ENCODE measurements around the gene SPECC1. TPM values are rescaled to one million over a fixed set of nuclear protein-coding genes. Genes with fewer than 3 reads are reported as not detected.
"Not testable (repeated sequence)": the region's sequence is repeated elsewhere in the genome, so short reads cannot be mapped to it uniquely, and the experiment has no call there.

The SPECC1 gene
- total RNA-seq, 1 donor from 2014 or later: 35.6 TPM

DNA sequence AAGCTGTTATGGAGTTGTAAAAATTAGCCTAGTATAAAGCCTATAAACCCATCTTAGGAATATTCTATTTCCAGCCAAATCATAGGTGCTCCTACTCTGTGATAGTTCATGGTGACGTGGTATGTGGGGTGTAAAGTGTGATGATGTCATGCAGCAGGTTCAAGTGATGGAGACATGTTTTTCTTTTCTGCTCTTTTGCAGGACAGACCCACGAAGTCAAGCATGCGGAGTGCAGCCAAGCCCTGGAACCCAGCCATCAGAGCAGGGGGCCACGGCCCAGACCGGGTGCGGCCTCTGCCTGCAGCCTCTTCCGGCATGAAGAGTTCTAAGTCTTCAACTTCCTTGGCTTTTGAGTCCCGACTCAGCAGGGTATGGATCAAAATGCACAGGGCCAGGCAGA, 87.3 kb downstream of the SPECC1 start:
- Mint-ChIP-seq H3K27ac (no peak overlapping the region), H3K36me3 (no peaks in the 10 kb centered on the region), H3K4me3 (no peak overlapping the region), H3K27me3 (ENCODE audit: low read depth) (no peaks in the 10 kb centered on the region), H3K9me3 (no peaks in the 10 kb centered on the region), H3K4me1 (peaks cover 10% of the 10 kb centered on the region)
- DNase-seq (ENCODE audit: low spot score in 2 of 2, unreplicated experiment in 2 of 2): no peak
- TF ChIP-seq, protein P1, sequence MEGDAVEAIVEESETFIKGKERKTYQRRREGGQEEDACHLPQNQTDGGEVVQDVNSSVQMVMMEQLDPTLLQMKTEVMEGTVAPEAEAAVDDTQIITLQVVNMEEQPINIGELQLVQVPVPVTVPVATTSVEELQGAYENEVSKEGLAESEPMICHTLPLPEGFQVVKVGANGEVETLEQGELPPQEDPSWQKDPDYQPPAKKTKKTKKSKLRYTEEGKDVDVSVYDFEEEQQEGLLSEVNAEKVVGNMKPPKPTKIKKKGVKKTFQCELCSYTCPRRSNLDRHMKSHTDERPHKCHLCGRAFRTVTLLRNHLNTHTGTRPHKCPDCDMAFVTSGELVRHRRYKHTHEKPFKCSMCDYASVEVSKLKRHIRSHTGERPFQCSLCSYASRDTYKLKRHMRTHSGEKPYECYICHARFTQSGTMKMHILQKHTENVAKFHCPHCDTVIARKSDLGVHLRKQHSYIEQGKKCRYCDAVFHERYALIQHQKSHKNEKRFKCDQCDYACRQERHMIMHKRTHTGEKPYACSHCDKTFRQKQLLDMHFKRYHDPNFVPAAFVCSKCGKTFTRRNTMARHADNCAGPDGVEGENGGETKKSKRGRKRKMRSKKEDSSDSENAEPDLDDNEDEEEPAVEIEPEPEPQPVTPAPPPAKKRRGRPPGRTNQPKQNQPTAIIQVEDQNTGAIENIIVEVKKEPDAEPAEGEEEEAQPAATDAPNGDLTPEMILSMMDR (IDR thresholded peaks at IDR 0.05; ENCODE audit: unreplicated experiment): no peak

DNA sequence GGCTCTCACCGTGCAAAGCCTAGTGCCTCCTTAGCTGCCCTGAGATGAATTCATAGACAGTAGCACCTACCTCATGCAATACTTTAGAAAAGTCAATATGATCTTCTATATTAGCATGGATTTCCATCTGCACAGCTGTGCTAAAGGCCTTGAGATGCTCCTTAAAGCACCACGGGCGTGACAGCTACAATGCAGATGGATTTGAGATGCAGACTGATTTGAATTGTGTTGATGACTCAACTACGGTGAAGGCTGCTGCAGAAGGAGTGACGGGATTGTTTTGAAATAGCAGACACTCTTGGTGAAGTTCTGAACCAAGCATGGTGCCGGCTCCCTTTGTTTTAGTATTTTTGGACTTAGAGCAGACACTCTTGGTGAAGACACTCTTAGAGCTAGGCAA, 88.2 kb downstream of the SPECC1 start:
- no peaks in the 10 kb centered on the region for H3K36me3 Mint-ChIP-seq
- no peaks in the 10 kb centered on the region for H3K9me3 Mint-ChIP-seq
- DNase-seq (ENCODE audit: low spot score in 2 of 2, unreplicated experiment in 2 of 2): no peak
- TF ChIP-seq, protein P1 (IDR thresholded peaks at IDR 0.05; ENCODE audit: unreplicated experiment): no peak
- H3K27ac Mint-ChIP-seq: no peak overlapping the region
- H3K27me3 Mint-ChIP-seq (ENCODE audit: low read depth): peaks cover 5% of the 10 kb centered on the region
- H3K4me1 Mint-ChIP-seq: peaks cover 8% of the 10 kb centered on the region
- no peak overlapping the region for H3K4me3 Mint-ChIP-seq

DNA sequence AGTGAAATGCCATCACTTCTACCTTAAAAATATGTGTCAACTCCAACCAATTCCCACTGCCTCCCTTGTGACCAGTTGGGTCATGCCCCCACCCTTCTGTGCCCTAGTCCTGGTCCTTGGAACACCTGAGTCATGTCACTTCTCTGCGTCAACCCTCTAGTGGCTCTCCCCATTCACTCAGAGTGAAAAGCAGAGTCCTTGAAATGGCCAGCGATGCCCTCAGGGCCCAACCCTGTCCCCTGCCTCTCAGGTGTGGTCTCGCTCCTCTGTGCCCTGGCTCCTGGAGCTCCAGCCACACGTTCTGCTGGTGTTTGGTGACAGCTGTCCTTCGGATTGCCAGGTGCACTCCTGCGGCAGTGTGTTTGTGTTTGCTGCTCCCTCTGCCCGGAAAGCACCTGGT, 89.2 kb downstream of the SPECC1 start:
- H3K36me3 Mint-ChIP-seq: no peaks in the 10 kb centered on the region
- peaks cover 6% of the 10 kb centered on the region for H3K27me3 Mint-ChIP-seq (ENCODE audit: low read depth)
- H3K9me3 Mint-ChIP-seq: no peaks in the 10 kb centered on the region
- H3K4me1 Mint-ChIP-seq: peaks cover 8% of the 10 kb centered on the region
- TF ChIP-seq, protein P1 (IDR thresholded peaks at IDR 0.05; ENCODE audit: unreplicated experiment): no peak
- H3K4me3 Mint-ChIP-seq: no peak overlapping the region
- H3K27ac Mint-ChIP-seq: no peak overlapping the region
- no peak for DNase-seq (ENCODE audit: low spot score in 2 of 2, unreplicated experiment in 2 of 2)

DNA sequence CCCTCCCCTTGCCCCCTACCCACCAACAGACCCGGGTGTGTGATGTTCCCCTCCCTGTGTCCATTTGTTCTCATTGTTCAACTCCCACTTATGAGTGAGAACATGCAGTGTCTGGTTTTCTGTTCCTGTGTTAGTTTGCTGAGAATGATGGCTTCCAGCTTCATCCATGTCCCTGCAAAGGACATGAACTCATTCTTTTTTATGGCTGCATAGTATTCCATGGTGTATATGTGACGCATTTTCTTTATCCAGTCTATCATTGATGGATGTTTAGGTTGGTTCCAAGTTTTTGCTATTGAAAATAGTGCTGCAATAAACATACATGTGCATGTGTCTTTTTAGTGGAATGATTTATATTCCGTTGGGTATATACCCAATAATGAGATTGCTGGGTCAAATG, 91.6 kb downstream of the SPECC1 start:
- H3K27me3 Mint-ChIP-seq (ENCODE audit: low read depth); H3K36me3 Mint-ChIP-seq; DNase-seq (ENCODE audit: low spot score in 2 of 2, unreplicated experiment in 2 of 2); H3K27ac Mint-ChIP-seq; H3K9me3 Mint-ChIP-seq; H3K4me1 Mint-ChIP-seq; H3K4me3 Mint-ChIP-seq: not testable (repeated sequence)

DNA sequence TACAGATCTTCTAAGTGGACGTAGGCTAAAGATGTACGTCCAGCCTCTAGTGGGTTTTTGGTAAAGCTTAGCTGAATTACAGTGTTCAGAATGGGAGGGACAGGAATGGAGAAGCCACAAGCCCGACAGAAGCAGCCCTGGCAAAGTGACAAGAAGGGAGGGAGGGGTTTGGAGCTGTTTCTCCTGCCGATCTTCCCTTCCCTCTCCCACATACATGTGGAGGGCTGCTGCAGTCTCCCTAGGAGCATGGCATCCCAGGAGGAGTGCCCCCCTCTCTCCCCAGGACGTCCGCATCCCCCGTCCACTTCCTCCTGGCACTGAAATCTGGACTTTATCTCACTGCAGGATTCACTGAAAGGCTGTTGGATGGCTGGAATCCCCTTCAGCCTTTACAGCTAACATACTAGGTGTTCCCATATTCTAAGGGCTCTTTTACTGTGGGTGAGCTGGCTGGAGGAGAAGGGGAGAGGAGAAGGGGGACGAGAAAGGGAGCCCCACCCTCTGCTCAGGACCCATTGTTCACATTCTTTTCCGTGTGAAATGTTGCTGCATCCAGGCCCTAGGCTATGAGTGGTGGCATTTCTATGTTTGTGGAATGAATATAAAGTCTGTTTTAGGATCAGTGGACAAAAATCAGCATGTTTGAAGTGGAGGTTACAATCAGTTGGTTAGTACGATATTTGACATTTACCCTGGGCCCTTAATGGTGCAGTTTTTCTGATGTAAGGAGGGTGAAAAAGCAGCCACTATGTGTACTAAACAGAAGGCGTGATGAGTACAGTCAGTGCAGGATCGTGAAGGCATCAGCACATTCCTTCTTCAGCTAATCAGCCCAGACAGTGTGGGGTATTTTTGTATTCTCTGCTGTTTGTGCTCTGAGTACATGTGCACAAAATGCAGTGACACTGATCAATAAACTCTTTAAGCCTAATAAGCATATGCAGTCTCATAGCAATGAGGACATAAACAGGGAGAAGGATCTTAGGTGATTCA, 94.6 kb downstream of the SPECC1 start:
- Mint-ChIP-seq H3K9me3 (no peaks in the 10 kb centered on the region), H3K27me3 (ENCODE audit: low read depth) (peaks cover 8% of the 10 kb centered on the region), H3K4me3 (no peak overlapping the region), H3K27ac (no peak overlapping the region), H3K36me3 (no peaks in the 10 kb centered on the region), H3K4me1 (peaks cover 6% of the 10 kb centered on the region)
- DNase-seq (ENCODE audit: low spot score in 2 of 2, unreplicated experiment in 2 of 2): no peak
- TF ChIP-seq, protein P1 (IDR thresholded peaks at IDR 0.05; ENCODE audit: unreplicated experiment): no peak

DNA sequence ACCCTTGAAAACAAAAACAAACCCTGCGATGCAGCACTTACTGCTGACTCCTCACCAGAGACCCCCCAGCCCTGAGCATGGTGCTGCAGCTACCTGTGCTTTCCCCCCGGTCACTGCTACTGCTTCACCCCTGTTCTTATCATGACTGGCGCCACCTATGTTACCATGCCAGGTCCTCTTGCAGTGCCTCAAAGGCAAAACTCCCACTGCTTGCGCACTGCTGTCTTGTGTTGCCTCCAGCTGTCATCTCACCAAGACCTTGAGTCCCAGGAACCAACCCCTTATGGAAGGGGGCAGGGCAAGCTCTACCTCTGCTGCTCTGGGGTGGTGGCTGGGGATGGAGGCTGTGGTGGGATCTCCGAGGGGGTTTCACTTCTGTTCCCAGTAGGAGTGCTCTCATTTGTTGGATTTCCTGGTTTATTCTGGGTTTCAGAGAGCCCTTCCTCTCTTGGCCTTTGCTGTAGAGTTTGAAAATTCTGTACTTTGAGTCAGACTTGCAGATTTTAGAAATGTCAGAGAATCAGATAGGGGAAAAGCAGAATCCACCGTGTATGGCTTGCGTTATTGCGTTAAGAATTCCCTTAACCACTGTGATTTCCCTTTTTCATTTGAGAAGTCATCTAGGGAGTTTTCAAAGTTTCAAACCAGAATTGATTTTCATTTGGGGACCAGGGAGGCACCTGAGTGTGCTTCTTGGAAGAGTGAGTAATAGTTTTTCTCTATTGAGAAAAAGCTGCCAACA, 96.6 kb downstream of the SPECC1 start:
- DNase-seq (ENCODE audit: low spot score in 2 of 2, unreplicated experiment in 2 of 2): no peak
- Mint-ChIP-seq H3K36me3 (no peaks in the 10 kb centered on the region), H3K4me3 (no peak overlapping the region), H3K4me1 (peaks cover 6% of the 10 kb centered on the region), H3K27ac (no peak overlapping the region), H3K27me3 (ENCODE audit: low read depth) (peaks cover 8% of the 10 kb centered on the region), H3K9me3 (no peaks in the 10 kb centered on the region)
- TF ChIP-seq, protein P1 (IDR thresholded peaks at IDR 0.05; ENCODE audit: unreplicated experiment): no peak

DNA sequence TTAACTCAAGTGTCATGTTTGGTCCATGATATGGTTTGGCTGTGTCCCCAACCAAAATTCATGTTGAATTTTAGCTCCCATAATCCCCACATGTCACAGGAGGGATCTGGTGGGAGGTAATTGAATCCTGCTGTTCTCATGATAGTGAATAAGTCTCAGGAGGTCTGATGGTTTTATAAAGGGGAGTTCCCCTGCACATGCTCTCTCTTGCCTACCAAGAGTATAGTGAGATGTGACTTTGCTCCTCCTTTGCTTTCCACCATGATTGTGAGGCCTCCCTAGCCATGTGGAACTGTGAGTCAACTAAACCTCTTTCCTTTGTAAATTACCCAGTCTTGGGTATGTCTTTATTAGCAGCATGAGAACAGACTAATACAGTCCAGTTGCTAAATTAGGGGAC, 97.3 kb downstream of the SPECC1 start:
- DNase-seq (ENCODE audit: low spot score in 2 of 2, unreplicated experiment in 2 of 2); H3K9me3 Mint-ChIP-seq; H3K4me1 Mint-ChIP-seq; H3K36me3 Mint-ChIP-seq; H3K27me3 Mint-ChIP-seq (ENCODE audit: low read depth); H3K4me3 Mint-ChIP-seq; H3K27ac Mint-ChIP-seq: not testable (repeated sequence)

All from mesothelial cell of epicardium (in vitro differentiated cells).